ENCODE data around the gene PNMA8A. TPM values are rescaled to one million over a fixed set of nuclear protein-coding genes. Genes with fewer than 3 reads are reported as not detected.

The PNMA8A gene
- total RNA-seq, 2 experiments from 2014 or later: not detected

DNA sequence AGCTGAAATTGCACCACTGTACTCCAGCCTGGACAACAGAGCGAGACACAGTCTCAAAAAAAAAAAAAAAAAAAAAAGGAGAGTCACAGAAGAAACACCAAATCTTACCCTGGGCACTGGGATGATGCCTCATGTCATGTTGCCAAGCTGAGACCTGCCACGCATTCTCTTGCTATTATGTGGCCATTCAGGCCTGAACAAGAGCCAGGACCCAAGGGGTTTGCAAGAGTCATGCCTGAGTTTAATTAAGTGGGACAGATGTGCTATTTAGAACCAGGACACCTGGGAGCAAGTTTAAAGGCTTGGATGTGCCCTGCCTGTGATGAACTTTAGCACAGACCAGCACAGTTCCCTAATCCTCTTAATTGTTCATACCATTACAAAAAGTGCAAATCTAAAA, 9.8 kb downstream of the PNMA8A start:
- TF ChIP-seq, protein P1, sequence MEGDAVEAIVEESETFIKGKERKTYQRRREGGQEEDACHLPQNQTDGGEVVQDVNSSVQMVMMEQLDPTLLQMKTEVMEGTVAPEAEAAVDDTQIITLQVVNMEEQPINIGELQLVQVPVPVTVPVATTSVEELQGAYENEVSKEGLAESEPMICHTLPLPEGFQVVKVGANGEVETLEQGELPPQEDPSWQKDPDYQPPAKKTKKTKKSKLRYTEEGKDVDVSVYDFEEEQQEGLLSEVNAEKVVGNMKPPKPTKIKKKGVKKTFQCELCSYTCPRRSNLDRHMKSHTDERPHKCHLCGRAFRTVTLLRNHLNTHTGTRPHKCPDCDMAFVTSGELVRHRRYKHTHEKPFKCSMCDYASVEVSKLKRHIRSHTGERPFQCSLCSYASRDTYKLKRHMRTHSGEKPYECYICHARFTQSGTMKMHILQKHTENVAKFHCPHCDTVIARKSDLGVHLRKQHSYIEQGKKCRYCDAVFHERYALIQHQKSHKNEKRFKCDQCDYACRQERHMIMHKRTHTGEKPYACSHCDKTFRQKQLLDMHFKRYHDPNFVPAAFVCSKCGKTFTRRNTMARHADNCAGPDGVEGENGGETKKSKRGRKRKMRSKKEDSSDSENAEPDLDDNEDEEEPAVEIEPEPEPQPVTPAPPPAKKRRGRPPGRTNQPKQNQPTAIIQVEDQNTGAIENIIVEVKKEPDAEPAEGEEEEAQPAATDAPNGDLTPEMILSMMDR (conservative IDR thresholded peaks at IDR 0.05; ENCODE audit: low read length): no peak
- TF ChIP-seq EZH2phosphoT487 (IDR thresholded peaks at IDR 0.05; ENCODE audit: borderline replicate concordance, low read depth, low read length): no peak
- intact Hi-C loops (cut with micrococcal nuclease; ENCODE audit: unreplicated experiment): no loop called here
- Histone ChIP-seq H3K36me3 (ENCODE audit: insufficient read depth, low read length) (no peaks in the 10 kb centered on the region), H3K9me3 (ENCODE audit: low read length) (no peaks in the 10 kb centered on the region), H3K4me3 (ENCODE audit: low read depth, low read length, poor library complexity, severe bottlenecking) (no peak overlapping the region), H2AFZ (ENCODE audit: low read length) (peak overlapping the region; percentile 2; the same call in 1 of the 2 replicates), H3K79me2 (ENCODE audit: insufficient read depth, low read depth, low read length) (no peaks in the 10 kb centered on the region), H3K9me2 (ENCODE audit: insufficient read depth, low read length) (no peaks in the 10 kb centered on the region), H4K20me1 (ENCODE audit: insufficient read depth, low read length) (no peaks in the 10 kb centered on the region), H3K4me1 (ENCODE audit: insufficient read depth, low read length, poor library complexity, severe bottlenecking) (peaks cover 76% of the 10 kb centered on the region), H3K27ac (ENCODE audit: low read depth, low read length, poor library complexity, severe bottlenecking) (peak overlapping the region; percentile 20), H3K4me2 (ENCODE audit: low read length) (peak overlapping the region; percentile 47)
- ChIA-PET POLR2A (interaction anchor here (0.6 kb wide), 1 partner anchor 59 kb away, joined by 3 read pairs; no protein-coding TSS in a partner anchor), CTCF (ENCODE audit: unreplicated experiment) (no interaction called here)
- no TSS peak for BruUV-seq (replicated peaks)
- no peak for DNase-seq (ENCODE audit: low spot score)

DNA sequence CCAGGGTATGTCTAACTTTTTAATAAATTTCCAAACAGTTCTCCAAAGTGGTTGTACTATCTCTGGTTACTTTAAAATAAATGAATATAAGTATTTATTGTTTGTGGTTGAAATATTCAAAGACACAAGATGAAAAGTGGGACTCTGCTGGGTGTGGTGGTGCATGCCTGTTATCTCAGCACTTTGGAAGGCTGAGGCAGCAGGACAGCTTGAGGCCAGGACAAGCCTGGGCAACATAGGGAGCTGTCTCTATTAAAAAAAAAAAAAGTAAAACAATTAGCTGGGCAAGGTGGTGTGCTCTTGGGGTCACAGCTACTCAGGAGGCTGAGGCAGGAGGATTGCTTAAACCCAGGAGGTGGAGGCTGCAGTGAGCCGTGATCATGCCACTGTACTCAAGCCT, 10.4 kb downstream of the PNMA8A start:
- H3K4me2 ChIP-seq (ENCODE audit: low read length): no peak overlapping the region
- POLR2A ChIA-PET: interaction anchor here (0.6 kb wide), 1 partner anchor 59 kb away, joined by 3 read pairs; no protein-coding TSS in a partner anchor
- no TSS peak for BruUV-seq (replicated peaks)
- H3K79me2 ChIP-seq (ENCODE audit: insufficient read depth, low read depth, low read length): no peaks in the 10 kb centered on the region
- intact Hi-C loops (cut with micrococcal nuclease; ENCODE audit: unreplicated experiment): no loop called here
- H3K27ac ChIP-seq (ENCODE audit: low read depth, low read length, poor library complexity, severe bottlenecking): no peak overlapping the region
- 0 out of 2 replicates have a peak overlapping the region, but pooled peaks have one; percentile 13 for H2AFZ ChIP-seq (ENCODE audit: low read length)
- DNase-seq (ENCODE audit: low spot score): no peak
- CTCF ChIA-PET (ENCODE audit: unreplicated experiment): no interaction called here
- H4K20me1 ChIP-seq (ENCODE audit: insufficient read depth, low read length): no peaks in the 10 kb centered on the region
- H3K4me1 ChIP-seq (ENCODE audit: insufficient read depth, low read length, poor library complexity, severe bottlenecking): peaks cover 71% of the 10 kb centered on the region
- TF ChIP-seq, protein P1 (conservative IDR thresholded peaks at IDR 0.05; ENCODE audit: low read length): no peak
- no peak for TF ChIP-seq EZH2phosphoT487 (IDR thresholded peaks at IDR 0.05; ENCODE audit: borderline replicate concordance, low read depth, low read length)
- no peaks in the 10 kb centered on the region for H3K9me3 ChIP-seq (ENCODE audit: low read length)
- no peaks in the 10 kb centered on the region for H3K36me3 ChIP-seq (ENCODE audit: insufficient read depth, low read length)
- no peaks in the 10 kb centered on the region for H3K9me2 ChIP-seq (ENCODE audit: insufficient read depth, low read length)
- no peak overlapping the region for H3K4me3 ChIP-seq (ENCODE audit: low read depth, low read length, poor library complexity, severe bottlenecking)

DNA sequence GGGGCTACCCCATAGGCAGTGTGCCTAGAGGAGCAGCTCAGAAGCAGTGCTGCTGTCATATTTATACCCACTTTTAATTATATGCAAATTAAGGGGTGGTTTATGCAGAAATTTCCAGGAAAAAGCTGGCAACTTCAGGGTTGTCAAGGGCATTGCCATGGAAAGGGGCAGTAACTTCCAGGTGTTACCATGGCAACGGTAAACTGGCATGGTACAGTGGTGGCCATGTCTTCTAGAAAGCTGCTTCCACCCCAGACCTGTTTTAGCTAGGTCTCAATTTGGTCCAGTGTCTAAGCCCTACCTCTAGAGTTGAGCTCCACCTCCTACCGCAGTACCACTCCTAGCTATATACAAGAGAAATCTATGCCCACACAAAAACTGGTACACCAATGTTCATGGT, 11.3 kb downstream of the PNMA8A start:
- CTCF ChIA-PET (ENCODE audit: unreplicated experiment): no interaction called here

More for the DNA sequence above, 11.3 kb downstream of the PNMA8A start:
- intact Hi-C loops (cut with micrococcal nuclease; ENCODE audit: unreplicated experiment): no loop called here
- peak overlapping the region; percentile 9; the same call in 1 of the 2 replicates for H3K4me2 ChIP-seq (ENCODE audit: low read length)
- TF ChIP-seq, protein P1 (conservative IDR thresholded peaks at IDR 0.05; ENCODE audit: low read length): no peak
- no peak for TF ChIP-seq EZH2phosphoT487 (IDR thresholded peaks at IDR 0.05; ENCODE audit: borderline replicate concordance, low read depth, low read length)
- no peaks in the 10 kb centered on the region for H3K79me2 ChIP-seq (ENCODE audit: insufficient read depth, low read depth, low read length)
- H3K9me3 ChIP-seq (ENCODE audit: low read length): no peaks in the 10 kb centered on the region
- H3K36me3 ChIP-seq (ENCODE audit: insufficient read depth, low read length): no peaks in the 10 kb centered on the region
- H3K9me2 ChIP-seq (ENCODE audit: insufficient read depth, low read length): no peaks in the 10 kb centered on the region
- DNase-seq (ENCODE audit: low spot score): no peak
- peaks cover 66% of the 10 kb centered on the region for H3K4me1 ChIP-seq (ENCODE audit: insufficient read depth, low read length, poor library complexity, severe bottlenecking)
- peak overlapping the region; percentile 66 for H3K27ac ChIP-seq (ENCODE audit: low read depth, low read length, poor library complexity, severe bottlenecking)
- POLR2A ChIA-PET: no interaction called here
- no TSS peak for BruUV-seq (replicated peaks)
- H3K4me3 ChIP-seq (ENCODE audit: low read depth, low read length, poor library complexity, severe bottlenecking): no peak overlapping the region
- no peaks in the 10 kb centered on the region for H4K20me1 ChIP-seq (ENCODE audit: insufficient read depth, low read length)
- no peak overlapping the region for H2AFZ ChIP-seq (ENCODE audit: low read length)
